Measurements from ENCODE around the gene DIS3L2.

DIS3L2 gene

GRCh38 chr2:231960810-231961348, 634 bp upstream of the DIS3L2 start:
- DNase-seq: no peak

DNA sequence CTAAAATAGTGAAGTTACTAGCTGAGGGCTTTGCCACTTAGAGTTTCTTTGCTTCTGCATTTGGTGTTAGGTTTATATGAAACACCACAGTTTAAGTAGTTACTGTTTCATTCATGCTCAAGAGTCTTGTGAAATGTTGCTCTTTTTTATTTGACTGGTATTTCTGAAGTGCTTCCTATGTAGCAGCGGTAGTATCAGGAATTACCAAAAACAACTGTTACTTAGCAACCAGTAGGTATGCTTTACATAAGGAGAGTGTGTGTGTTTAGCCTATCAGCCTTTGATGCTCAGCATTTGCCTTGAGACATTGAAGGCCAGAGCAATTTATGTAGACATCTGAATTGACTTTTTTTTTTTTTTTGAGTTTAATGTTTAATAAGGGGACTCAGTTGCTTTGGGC, 3.6 kb downstream of the DIS3L2 start:
- DNase-seq: no peak

DNA sequence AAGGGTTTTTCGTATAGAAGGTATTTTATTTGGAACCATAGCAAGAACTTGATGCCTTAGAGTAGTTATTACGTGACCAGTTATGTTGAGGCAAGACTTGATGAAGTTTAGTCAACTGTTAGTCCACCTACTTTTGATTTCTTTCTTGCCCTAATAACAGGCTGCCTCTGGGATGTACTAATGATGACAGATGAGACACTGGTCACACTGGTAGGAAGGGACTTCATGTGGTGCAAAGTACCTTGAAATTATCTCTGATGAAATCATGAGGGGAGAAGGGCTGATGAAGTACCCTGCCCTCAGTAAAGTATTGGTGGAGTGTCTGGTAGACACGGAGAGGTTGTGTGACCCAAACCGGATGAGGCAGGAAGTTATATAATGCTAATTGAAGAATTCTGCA, 5.4 kb downstream of the DIS3L2 start:
- DNase-seq: no peak

- DNase-seq: no peak
Measured at GRCh38 chr2:231968820-231969219, 7.3 kb downstream of the DIS3L2 start.

GRCh38 chr2:231970461-231970860, 8.9 kb downstream of the DIS3L2 start:
- no peak for DNase-seq

DNA sequence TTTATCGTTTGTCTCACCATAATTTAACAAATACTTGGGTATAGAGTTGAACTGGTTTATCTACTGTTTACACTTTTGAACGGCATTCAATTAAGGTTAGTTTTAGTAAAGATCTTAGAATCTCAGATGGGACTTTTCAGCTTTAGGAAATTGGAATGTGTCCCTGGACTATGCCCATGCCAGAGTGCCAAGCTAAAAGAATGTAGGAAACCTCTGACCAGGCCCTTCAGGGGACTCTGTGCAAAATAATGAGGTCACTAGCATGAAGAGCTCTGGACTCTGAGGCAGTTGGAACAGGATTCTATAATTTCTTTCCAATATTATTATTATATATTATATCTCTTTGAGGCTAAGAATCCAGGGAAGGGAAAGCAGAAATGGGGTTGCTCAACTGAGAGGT, 13.5 kb downstream of the DIS3L2 start:
- DNase-seq: no peak

DNA sequence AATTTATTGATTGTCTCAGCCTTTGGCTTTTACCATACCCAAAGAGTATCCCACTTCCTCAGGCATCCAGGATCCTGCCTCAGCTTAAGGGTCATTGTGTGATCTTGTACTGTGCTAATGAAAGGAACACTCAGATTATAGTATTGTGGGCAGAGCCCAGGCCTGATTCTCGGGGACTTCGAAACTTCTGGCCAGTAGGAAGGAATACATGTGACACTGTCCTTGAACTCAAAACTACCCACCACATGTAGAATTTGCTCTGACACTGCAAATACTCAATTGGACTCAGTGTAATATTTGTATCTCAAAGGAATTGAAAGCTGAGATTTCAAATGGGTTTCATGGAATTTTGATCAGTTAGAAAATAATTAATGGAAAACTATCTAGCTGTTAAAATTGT, 15.9 kb downstream of the DIS3L2 start:
- DNase-seq: no peak

DNA sequence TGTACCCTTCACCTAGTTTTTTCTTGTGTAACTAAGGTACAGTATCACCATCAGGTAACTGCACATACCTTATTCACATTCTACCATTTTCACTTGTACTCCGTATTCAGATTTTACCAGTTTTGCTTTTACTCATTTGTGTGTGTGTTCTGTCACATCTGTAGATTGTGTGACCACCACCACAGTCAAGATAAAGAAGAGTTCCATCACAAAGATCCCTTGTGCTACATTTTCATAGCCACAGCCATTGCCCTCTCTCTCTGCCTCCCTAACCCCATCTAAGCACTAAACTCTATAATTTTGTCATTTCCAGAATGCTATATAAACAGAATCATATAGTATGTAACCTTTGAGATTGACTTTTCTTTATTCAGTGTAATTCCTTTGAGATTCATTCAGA, 23.5 kb downstream of the DIS3L2 start:
- no peak for DNase-seq

- no peak for DNase-seq
Measured at GRCh38 chr2:231985823-231986261, 24.3 kb downstream of the DIS3L2 start.

DNA sequence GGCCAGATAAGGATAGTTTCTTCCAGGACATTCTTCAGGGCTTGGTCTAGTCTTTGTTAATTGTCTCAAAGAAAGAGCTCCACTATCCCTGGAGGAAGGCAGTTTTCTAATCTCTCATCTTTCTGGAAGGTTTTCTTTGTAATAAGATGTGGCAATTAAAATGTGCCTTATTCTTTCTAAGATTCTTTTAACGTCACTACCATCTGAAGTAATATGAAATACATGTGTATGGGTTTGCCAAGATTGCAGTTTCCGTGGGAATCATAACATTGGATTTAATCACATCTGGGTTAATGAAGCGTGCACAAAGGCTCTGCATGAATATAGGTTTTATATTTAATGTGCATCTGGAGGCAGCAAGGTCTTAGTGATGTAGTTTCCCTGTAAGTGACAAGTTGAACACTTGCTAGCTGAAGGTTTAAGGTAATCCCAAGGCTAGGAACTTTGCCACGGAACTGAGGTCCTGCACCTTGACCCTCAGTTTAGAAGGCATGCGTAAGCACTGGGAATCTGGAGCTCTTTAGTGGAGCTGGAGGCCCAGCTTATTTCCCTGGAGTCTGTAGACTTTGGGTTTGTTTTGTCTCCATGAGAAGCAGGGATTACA, 25.7 kb downstream of the DIS3L2 start:
- peak; percentile 19 for DNase-seq

- no peak for DNase-seq
Measured at GRCh38 chr2:231988179-231988866, 26.8 kb downstream of the DIS3L2 start.

DNA sequence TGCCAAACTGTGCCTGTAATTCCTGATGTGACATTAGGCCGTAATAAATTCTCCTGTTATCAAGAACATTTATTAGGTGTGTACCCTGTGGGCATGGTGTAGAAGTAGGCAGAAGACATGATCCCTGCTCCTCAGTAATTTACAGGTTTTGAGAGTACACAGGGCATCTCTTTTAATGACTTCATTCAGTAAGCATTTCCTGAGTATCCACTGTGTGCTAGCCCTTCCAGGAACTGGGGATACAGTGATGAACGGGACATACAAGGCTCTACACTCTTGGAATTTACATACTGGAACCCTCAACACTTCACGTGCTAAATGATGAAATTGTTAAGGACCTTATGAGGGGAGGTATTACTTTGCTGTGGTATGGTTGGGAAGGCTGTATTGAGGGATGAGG, 30.2 kb downstream of the DIS3L2 start:
- DNase-seq: no peak

GRCh38 chr2:231992888-231993287, 31.4 kb downstream of the DIS3L2 start:
- DNase-seq: no peak

DNA sequence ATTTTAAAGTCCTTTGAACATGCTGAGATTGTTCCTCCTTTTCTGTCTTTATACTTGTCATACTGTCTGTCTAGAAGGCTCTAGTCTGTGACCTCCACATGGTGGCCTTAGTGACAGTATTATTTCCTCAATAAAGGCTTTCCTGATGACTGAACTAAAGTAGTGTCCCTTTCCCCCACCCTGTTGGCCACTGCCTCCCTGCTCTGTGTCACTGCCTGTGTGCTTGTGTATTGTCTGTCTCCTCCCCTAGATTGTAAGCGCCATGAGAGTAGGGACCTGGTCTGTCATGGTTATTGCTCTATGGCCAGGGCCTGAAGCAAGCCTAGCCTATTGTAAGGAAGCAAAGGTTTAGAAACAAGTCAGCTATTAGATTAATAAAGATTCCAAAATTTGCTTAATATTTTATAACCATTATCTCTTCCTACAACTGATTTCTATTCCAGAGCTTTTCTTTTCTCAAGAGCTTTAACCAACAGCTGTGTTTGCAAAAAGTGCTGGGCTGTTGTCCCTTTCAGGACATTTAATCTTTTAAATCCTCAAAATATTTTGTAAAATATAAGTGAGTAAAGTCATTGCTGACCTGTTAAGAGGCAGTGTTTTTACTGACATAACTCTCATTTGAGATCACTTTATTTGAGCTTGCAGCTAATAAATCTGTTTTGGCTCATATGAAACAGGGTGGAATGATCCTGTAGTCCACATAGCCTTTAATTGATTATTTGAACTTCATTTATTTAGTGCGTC, 35.5 kb downstream of the DIS3L2 start:
- no peak for DNase-seq

GRCh38 chr2:231998046-231998445, 36.5 kb downstream of the DIS3L2 start:
- DNase-seq: no peak

- no peak for DNase-seq
Measured at GRCh38 chr2:232000439-232000838, 38.9 kb downstream of the DIS3L2 start.

GRCh38 chr2:232001073-232001472, 39.6 kb downstream of the DIS3L2 start:
- DNase-seq: no peak

DNA sequence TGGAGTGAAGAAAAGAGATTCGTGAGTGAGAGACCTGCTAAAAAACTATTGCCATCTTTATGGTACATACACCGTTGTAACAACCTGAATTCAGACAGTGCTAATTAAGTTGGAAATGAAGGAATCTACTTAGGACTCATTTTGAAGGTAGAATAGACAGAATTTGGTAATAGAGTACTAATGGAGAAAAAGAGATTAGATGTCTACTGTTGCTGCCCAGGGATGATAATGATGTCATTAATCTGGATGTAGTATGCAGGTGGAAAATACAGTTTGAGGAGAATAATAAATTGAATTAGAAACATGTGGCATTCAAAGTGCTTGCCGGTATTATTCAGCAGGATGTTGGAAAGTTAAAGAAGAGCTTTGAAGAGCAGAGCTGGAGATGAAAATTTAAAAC, 44.7 kb downstream of the DIS3L2 start:
- no peak for DNase-seq

DNA sequence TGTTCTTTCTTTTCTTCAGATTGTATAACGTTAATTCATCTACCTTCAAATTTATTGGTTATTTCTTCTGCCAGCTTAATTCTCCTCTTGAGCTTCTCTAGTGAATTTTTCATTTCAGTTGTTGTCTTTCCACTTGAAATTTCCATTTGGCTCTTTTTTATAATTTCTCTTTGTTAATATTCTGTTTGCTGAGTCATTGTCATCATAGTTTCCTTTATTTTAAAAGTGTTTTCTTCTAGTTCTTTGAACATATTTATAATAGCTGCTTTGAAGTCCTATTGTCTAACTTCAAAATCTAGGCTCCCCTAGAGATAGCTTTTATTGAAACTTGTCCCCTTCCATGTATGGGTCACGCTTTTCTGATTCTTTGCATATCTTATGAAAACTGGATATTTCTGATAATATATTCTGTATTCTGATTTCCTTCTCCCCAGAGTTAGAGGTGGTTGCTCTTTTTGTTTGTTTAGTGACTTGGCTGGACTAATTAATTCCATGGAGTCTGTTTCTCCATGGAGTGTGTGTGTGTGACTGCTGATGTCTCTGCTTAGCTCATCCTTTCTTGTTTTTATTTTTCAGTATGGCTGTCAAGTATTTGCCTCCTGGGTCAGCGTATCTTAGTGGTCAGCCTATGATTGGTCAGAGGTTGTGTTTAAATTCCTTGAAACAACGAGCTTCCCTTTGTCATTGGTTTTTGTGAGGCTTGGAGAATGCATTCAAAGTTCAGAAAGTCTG, 47.6 kb downstream of the DIS3L2 start:
- no peak for DNase-seq

DNA sequence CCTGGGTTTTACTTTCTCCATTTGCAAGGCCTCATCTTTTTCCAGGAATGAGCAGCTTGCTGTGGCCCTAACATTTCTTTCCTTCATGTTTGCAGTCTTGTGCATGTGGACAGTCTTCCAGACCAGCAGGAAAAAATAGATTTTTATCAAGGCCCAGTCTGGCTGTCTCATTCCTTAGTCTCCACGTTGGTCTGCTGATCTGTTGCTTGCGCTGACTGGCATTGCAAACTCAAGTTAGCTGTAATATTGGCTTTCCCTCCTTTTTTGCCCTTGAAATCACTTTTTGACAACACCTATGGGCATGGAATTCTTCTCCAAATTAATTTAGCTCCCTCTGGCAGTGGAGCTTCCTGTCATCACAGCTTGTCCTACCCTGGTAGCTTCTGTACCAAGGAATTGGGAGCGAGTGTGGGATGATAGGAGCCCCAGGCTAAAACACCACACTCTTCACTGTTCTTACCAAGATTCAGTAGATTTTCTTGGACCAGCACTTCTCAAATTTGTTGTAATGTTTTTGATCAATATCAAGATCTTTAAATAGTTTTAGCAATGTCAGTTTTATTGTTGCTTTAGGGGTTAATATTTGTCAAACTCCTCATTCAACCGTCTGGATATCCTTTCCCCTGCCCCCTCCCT, 48.2 kb downstream of the DIS3L2 start:
- DNase-seq: no peak

DNA sequence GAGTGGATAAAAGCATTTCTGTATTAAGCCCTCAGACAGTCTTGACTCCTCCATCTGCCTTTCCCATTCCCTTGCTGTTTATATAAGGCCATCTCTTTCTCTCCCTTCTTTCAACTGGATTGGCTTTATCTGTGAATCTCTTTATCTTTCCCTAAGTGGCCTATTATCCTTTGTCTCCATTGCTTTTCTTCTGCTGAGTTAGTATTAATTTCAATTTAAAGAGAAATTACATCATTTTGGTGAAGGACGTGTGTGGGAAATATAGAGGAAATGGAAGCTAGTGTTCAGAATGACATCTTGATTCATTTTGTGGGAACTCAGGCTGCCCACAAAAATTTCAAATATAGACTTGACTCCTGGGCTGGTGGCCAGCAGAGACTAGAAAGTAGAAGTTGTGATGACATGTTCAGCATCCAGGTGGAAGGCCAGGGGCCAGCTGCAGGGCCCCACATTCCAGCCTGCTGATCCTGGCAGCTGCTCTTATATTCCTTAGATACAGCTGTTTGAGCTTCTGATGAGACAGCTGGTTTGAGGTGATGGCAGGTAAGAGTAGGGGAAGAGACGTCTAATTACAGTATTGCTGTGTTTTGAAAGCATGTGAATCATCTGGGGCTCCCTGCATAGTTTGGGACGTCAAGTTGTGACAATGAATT, 52.3 kb downstream of the DIS3L2 start:
- peak; percentile 73 for DNase-seq

DNA sequence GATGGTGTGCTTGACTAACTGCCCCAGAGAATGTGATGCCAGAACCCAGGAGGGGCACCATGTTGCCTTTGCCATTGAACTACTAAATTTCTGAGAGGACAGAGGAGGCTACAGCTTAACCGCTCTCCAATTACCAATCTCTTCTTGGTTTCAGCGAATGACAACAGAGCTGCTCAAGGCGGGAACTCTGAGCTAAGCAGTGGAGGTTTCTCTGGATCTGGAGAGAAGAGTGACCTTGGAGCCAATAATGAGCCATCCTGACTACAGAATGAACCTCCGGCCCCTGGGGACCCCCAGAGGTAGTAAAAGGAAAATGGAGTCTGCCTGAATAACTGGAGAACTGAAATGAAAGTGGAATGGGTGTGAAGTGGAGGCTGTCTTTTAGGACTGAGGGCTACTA, 53.2 kb downstream of the DIS3L2 start:
- DNase-seq: no peak

Data from femur (tissue), 1 donor.